ENCODE measurements around the gene SNX5. TPM values are rescaled to one million over a fixed set of nuclear protein-coding genes. Genes with fewer than 3 reads are reported as not detected.

The SNX5 gene
- total RNA-seq, 1 experiment from 2014 or later, result 159 TPM

GRCh38 chr20:17892189-17892938 is 76.2 kb downstream of the SNX5 start:
- ChIA-PET POLR2A (no interaction called here), RAD21 (ENCODE audit: low non-redundant PET in 1 of 2, low total read pairs in 2 of 2, uncharacterized antibody in 2 of 2, unreplicated experiment in 2 of 2) (no interaction called here), CTCF (no interaction called here)
- Histone ChIP-seq H3K4me1 (ENCODE audit: control insufficient read depth in 1 of 2, insufficient read depth in 2 of 2, low read length in 2 of 2) (peaks cover 4 to 17% of the 10 kb centered on the region in 2 experiments; a peak in 3 of 4 replicates), H2AFZ (ENCODE audit: low read depth, low read length, poor library complexity, severe bottlenecking) (no peak overlapping the region), H3K4me2 (ENCODE audit: low read length) (no peak overlapping the region), H3K36me3 (ENCODE audit: control insufficient read depth in 1 of 2, insufficient read depth in 2 of 2, low read length in 2 of 2) (no peaks in the 10 kb centered on the region), H3K9ac (ENCODE audit: low read length) (no peak overlapping the region), H3K9me2 (ENCODE audit: insufficient read depth) (no peaks in the 10 kb centered on the region), H3K9me3 (ENCODE audit: control insufficient read depth in 1 of 2, insufficient read depth in 1 of 2, low read depth in 1 of 2, low read length in 2 of 2) (peaks cover 0 to 30% of the 10 kb centered on the region in 2 experiments; a peak in 1 of 4 replicates), H4K20me1 (ENCODE audit: insufficient read depth) (no peaks in the 10 kb centered on the region), H3K4me3 (replicated peaks in 1 of 2; ENCODE audit: low read depth in 1 of 2, low read length in 2 of 2) (no peak overlapping the region), H3K79me2 (ENCODE audit: insufficient read depth, low read length) (no peaks in the 10 kb centered on the region), H3K27ac (ENCODE audit: low read depth, low read length) (no peak overlapping the region), H3K27me3 (ENCODE audit: insufficient read depth, low read length) (no peaks in the 10 kb centered on the region)
- ATAC-seq (no peak), DNase-seq (ENCODE audit: low read depth, low spot score) (no peak)
- intact Hi-C loops (cut with micrococcal nuclease), result loop anchor here (10.0 kb wide), 1 partner anchor 388 kb away; no protein-coding TSS in a partner anchor
- BruUV-seq (replicated peaks), result no TSS peak
- no peak for TF ChIP-seq SRF (IDR thresholded peaks at IDR 0.05; ENCODE audit: low read depth)
- no peak for TF ChIP-seq RAD21 (IDR thresholded peaks at IDR 0.05; ENCODE audit: low read depth)
- no peak for TF ChIP-seq EGR1 (IDR thresholded peaks at IDR 0.05; ENCODE audit: low read depth)
- TF ChIP-seq, protein P1, sequence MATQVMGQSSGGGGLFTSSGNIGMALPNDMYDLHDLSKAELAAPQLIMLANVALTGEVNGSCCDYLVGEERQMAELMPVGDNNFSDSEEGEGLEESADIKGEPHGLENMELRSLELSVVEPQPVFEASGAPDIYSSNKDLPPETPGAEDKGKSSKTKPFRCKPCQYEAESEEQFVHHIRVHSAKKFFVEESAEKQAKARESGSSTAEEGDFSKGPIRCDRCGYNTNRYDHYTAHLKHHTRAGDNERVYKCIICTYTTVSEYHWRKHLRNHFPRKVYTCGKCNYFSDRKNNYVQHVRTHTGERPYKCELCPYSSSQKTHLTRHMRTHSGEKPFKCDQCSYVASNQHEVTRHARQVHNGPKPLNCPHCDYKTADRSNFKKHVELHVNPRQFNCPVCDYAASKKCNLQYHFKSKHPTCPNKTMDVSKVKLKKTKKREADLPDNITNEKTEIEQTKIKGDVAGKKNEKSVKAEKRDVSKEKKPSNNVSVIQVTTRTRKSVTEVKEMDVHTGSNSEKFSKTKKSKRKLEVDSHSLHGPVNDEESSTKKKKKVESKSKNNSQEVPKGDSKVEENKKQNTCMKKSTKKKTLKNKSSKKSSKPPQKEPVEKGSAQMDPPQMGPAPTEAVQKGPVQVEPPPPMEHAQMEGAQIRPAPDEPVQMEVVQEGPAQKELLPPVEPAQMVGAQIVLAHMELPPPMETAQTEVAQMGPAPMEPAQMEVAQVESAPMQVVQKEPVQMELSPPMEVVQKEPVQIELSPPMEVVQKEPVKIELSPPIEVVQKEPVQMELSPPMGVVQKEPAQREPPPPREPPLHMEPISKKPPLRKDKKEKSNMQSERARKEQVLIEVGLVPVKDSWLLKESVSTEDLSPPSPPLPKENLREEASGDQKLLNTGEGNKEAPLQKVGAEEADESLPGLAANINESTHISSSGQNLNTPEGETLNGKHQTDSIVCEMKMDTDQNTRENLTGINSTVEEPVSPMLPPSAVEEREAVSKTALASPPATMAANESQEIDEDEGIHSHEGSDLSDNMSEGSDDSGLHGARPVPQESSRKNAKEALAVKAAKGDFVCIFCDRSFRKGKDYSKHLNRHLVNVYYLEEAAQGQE (IDR thresholded peaks at IDR 0.05; ENCODE audit: low read depth), result no peak

Other genes with a start within 250 kb of the SNX5 start
- gene MGME1, start 224 bp upstream of the SNX5 start, total RNA-seq (2021; ENCODE audit: unreplicated experiment), result 37.1 TPM
- 0.86 TPM for gene OVOL2, start 89.1 kb upstream of the SNX5 start, total RNA-seq (2021; ENCODE audit: unreplicated experiment)
- 11.4 TPM for gene KAT14, start 169.1 kb upstream of the SNX5 start, total RNA-seq (2021; ENCODE audit: unreplicated experiment)
- gene PET117, start 169.1 kb upstream of the SNX5 start, total RNA-seq (2021; ENCODE audit: unreplicated experiment), result 22.3 TPM

Data from HCT116 (cell line).